Ascending aorta (tissue), 2 donors: ENCODE results near the gene HOXB1. TPM values are rescaled to one million over a fixed set of nuclear protein-coding genes. Genes with fewer than 3 reads are reported as not detected.

Source experiments
- DNase-seq, 2 donors: peaks; one replicate each; pipeline ENCODE4 v3.0.0-alpha.2; 2019; ENCODE audit warnings: low spot score in 2 of 2
- H3K27ac ChIP-seq, 2 donors: fragments of 200-600 bp; sonication (generic); one replicate each; pipeline ENCODE4 v1.5.1; 2016 to 2017; ENCODE audit warnings: mild to moderate bottlenecking in 1 of 2
- H3K27me3 ChIP-seq: fragments of 200-600 bp; sonication (generic); one replicate; pipeline ENCODE4 v1.5.1; 2017
- H3K36me3 ChIP-seq, 2 donors: fragments of 200-600 bp; sonication (generic); one replicate each; pipeline ENCODE4 v1.5.1; 2016
- H3K4me1 ChIP-seq, 2 donors: fragments of 200-600 bp; sonication (generic); one replicate each; pipeline ENCODE4 v1.5.1; 2016 to 2017; ENCODE audit warnings: mild to moderate bottlenecking in 1 of 2
- H3K4me3 ChIP-seq, 2 donors: fragments of 200-600 bp; sonication (generic); one replicate each; pipeline ENCODE4 v1.5.1; 2016 to 2017; ENCODE audit warnings: mild to moderate bottlenecking in 1 of 2
- H3K9me3 ChIP-seq, 2 donors: fragments of 200-600 bp; sonication (generic); one replicate each; pipeline ENCODE4 v1.5.1; 2016
- CTCF ChIP-seq, 3 experiments: fragments of 200-600 bp in 2 of 3; fragments of 450-650 bp in 1 of 3; sonication (generic) in 2 of 3; IDR thresholded peaks; one replicate each; pipeline ENCODE4 v1.5.1; 2016 to 2019; ENCODE audit warnings: antibody characterized with exemption in 3 of 3, mild to moderate bottlenecking in 1 of 3, moderate library complexity in 1 of 3
- intact Hi-C: fragments of 100-400 bp; cut with DNase I; formaldehyde crosslinking; loops from one replicate; pipeline ENCODE4 v1.15.1; 2023
- total RNA-seq: library from RNA; depleted of rRNA; stranded (reverse); fragments of >200 nt; gene quantifications from one replicate; pipeline ENCODE4 v1.1.0, GENCODE V29; 2016

The HOXB1 gene
- total RNA-seq, 1 donor from 2014 or later = not detected

- Histone ChIP-seq H3K4me1 (peaks cover 2 to 74% of the 10 kb centered on the region in 2 donors), H3K36me3 (no peaks in the 10 kb centered on the region), H3K9me3 (no peaks in the 10 kb centered on the region), H3K27ac (peak overlapping the region; percentile 61 to 74), H3K27me3 (no peaks in the 10 kb centered on the region), H3K4me3 (peak overlapping the region; percentile 59 to 71)
- TF ChIP-seq CTCF (IDR thresholded peaks at IDR 0.05) = no peak
- no peak for DNase-seq
- intact Hi-C loops = no loop called here
Observed at GRCh38 chr17:48565022-48565554, 34.3 kb upstream of the HOXB1 start.

- Histone ChIP-seq H3K27ac (peak overlapping the region; percentile 61 to 74), H3K9me3 (no peaks in the 10 kb centered on the region), H3K36me3 (no peaks in the 10 kb centered on the region), H3K4me3 (peak overlapping the region; percentile 59 to 71), H3K4me1 (peaks cover 0 to 74% of the 10 kb centered on the region in 2 donors), H3K27me3 (no peaks in the 10 kb centered on the region)
- no peak for TF ChIP-seq CTCF (IDR thresholded peaks at IDR 0.05)
- DNase-seq = peak in 1 of 2 donors; percentile 68
- intact Hi-C loops = no loop called here
Observed at GRCh38 chr17:48564188-48565021, 33.6 kb upstream of the HOXB1 start.

GRCh38 chr17:48563867-48564187, 33.0 kb upstream of the HOXB1 start:
- H3K27ac ChIP-seq = peak overlapping the region; percentile 61 to 74
- peaks cover 0 to 73% of the 10 kb centered on the region in 2 donors for H3K4me1 ChIP-seq
- H3K4me3 ChIP-seq = peak overlapping the region; percentile 59 to 71
- intact Hi-C loops = no loop called here
- H3K9me3 ChIP-seq = no peaks in the 10 kb centered on the region
- no peaks in the 10 kb centered on the region for H3K27me3 ChIP-seq
- H3K36me3 ChIP-seq = no peaks in the 10 kb centered on the region
- no peak for TF ChIP-seq CTCF (IDR thresholded peaks at IDR 0.05)
- DNase-seq = no peak

GRCh38 chr17:48563385-48563838, 32.6 kb upstream of the HOXB1 start:
- peak overlapping the region in 1 of 2 donors; percentile 71 for H3K4me3 ChIP-seq
- peaks cover under 1 to 72% of the 10 kb centered on the region in 2 donors for H3K4me1 ChIP-seq
- no peak for DNase-seq
- TF ChIP-seq CTCF (IDR thresholded peaks at IDR 0.05) = no peak
- H3K27me3 ChIP-seq = no peaks in the 10 kb centered on the region
- no peaks in the 10 kb centered on the region for H3K9me3 ChIP-seq
- intact Hi-C loops = no loop called here
- H3K27ac ChIP-seq = peak overlapping the region; percentile 61 to 74
- no peaks in the 10 kb centered on the region for H3K36me3 ChIP-seq

- H3K27ac ChIP-seq = peak overlapping the region; percentile 30 to 61
- no peak for TF ChIP-seq CTCF (IDR thresholded peaks at IDR 0.05)
- peaks cover 5 to 74% of the 10 kb centered on the region in 2 donors for H3K4me1 ChIP-seq
Observed at GRCh38 chr17:48562934-48563333, 32.1 kb upstream of the HOXB1 start.

More at GRCh38 chr17:48562934-48563333, 32.1 kb upstream of the HOXB1 start:
- Histone ChIP-seq H3K9me3 (no peaks in the 10 kb centered on the region), H3K27me3 (no peaks in the 10 kb centered on the region), H3K4me3 (no peak overlapping the region), H3K36me3 (no peaks in the 10 kb centered on the region)
- intact Hi-C loops = no loop called here
- DNase-seq = no peak
